T-cell (primary cell): ENCODE results near the gene SRSF4. TPM values are rescaled to one million over a fixed set of nuclear protein-coding genes. Genes with fewer than 3 reads are reported as not detected.
"Not testable (repeated sequence)": the region's sequence is repeated elsewhere in the genome, so short reads cannot be mapped to it uniquely, and the experiment has no call there.

Experiments
- ATAC-seq, 4 experiments: fragments of 200-7000 bp in 3 of 4; fragments of 150-1000 bp in 1 of 4; cut with Tn5 transposase; replicated peaks in 1 of 4; 1 replicate in 3 of 4; 2 replicates in 1 of 4; pipeline ENCODE4 v1.10.0; 2021; ENCODE audit warnings: moderate library complexity in 3 of 4, mild to moderate bottlenecking in 2 of 4, moderate number of reproducible peaks in 1 of 4
- CTCF ChIA-PET, 2 donors: fragments of 300-600 bp; sonication (Branson Sonifier 250); formaldehyde crosslinking; loops; one replicate each; lab custom pipeline; 2022; ENCODE audit warnings: antibody characterized with exemption in 2 of 2; lab: Charles Lee
- POLR2A ChIA-PET, 2 donors: fragments of 300-600 bp; sonication (Branson Sonifier 250); formaldehyde crosslinking; loops; one replicate each; lab custom pipeline; 2022; ENCODE audit warnings: antibody characterized with exemption in 2 of 2; lab: Charles Lee
- DNase-seq, 35 experiments: peaks; one replicate each; pipeline versions ENCODE4 v3.0.0 to v3.0.0-alpha.2; 2013 to 2023
- H3K27ac ChIP-seq: one replicate; pipeline ENCODE4 v1.5.1; 2013; ENCODE audit warnings: low read length
- H3K27me3 ChIP-seq, 2 experiments: replicated peaks in 1 of 2; 1 replicate in 1 of 2; 2 replicates in 1 of 2; pipeline versions ENCODE4 v1.6.1 to v1.7.0; 2013; ENCODE audit warnings: low read length in 1 of 2, mixed read lengths in 1 of 2; ENCODE audit not compliant: control insufficient read depth in 2 of 2, insufficient read depth in 2 of 2; ENCODE audit errors: extremely low read depth in 1 of 2
- H3K36me3 ChIP-seq, 2 donors: 1 replicate in 1 of 2; 2 replicates in 1 of 2; pipeline versions ENCODE4 v1.6.1 to v1.7.0; 2013; ENCODE audit warnings: low read length in 1 of 2; ENCODE audit not compliant: control insufficient read depth in 2 of 2, insufficient read depth in 1 of 2; ENCODE audit errors: extremely low read depth in 1 of 2
- H3K4me1 ChIP-seq, 2 experiments: 1 replicate in 1 of 2; 2 replicates in 1 of 2; pipeline versions ENCODE4 v1.6.1 to v1.7.0; 2013; ENCODE audit warnings: low read length in 2 of 2, mixed read lengths in 1 of 2; ENCODE audit not compliant: insufficient read depth in 2 of 2, control insufficient read depth in 1 of 2; ENCODE audit errors: extremely low read depth in 1 of 2
- H3K4me3 ChIP-seq, 2 donors: 1 replicate in 1 of 2; 2 replicates in 1 of 2; pipeline versions ENCODE4 v1.5.1 to v1.7.0; 2013; ENCODE audit warnings: mild to moderate bottlenecking in 2 of 2, low read length in 1 of 2, moderate library complexity in 1 of 2; ENCODE audit not compliant: control insufficient read depth in 1 of 2; ENCODE audit errors: extremely low read depth in 1 of 2
- H3K9me3 ChIP-seq: 2 replicates; pipeline ENCODE4 v1.7.0; 2013
- H3K27ac Mint-ChIP-seq, 2 donors: one replicate each; pipeline ENCODE4 v1.8.0; 2020 to 2021; ENCODE audit warnings: mild to moderate bottlenecking in 2 of 2, mixed read lengths in 2 of 2
- H3K27me3 Mint-ChIP-seq, 2 donors: one replicate each; pipeline ENCODE4 v1.8.0; 2021 to 2022; ENCODE audit warnings: mixed read lengths in 2 of 2
- H3K36me3 Mint-ChIP-seq: one replicate; pipeline ENCODE4 v1.8.0; 2021; ENCODE audit warnings: mixed read lengths
- H3K4me1 Mint-ChIP-seq, 3 donors: one replicate each; pipeline ENCODE4 v1.8.0; 2020 to 2022; ENCODE audit warnings: mixed read lengths in 3 of 3, mild to moderate bottlenecking in 1 of 3
- H3K4me3 Mint-ChIP-seq, 3 donors: one replicate each; pipeline ENCODE4 v1.8.0; 2020 to 2022; ENCODE audit warnings: mild to moderate bottlenecking in 3 of 3, mixed read lengths in 3 of 3, moderate library complexity in 3 of 3
- H3K9me3 Mint-ChIP-seq, 3 donors: one replicate each; pipeline ENCODE4 v1.8.0; 2020 to 2022; ENCODE audit warnings: mixed read lengths in 3 of 3
- WGBS: methylation state at CpG from one replicate; pipeline ENCODE4 v1.1.5; 2013; ENCODE audit warnings: missing lambda C conversion rate; ENCODE audit not compliant: insufficient coverage; 5-methylcytosine and 5-hydroxymethylcytosine counted together
- total RNA-seq, 35 experiments: library from RNA in 6 of 35; stranded (reverse) in 6 of 35; fragments of 120-200 nt in 1 of 35; gene quantifications; one replicate each; pipeline versions ENCODE4 v1.2.1 to v1.2.4 and lab custom pipeline; 2013 to 2026

Gene SRSF4
- total RNA-seq, 5 donors from 2014 or later (not counting 1 experiment from before 2014, with no cell fraction given) = 76.0 to 90.4 (median 78.9) TPM

- Mint-ChIP-seq H3K27ac (no peak overlapping the region), H3K27me3 (no peaks in the 10 kb centered on the region), H3K9me3 (no peaks in the 10 kb centered on the region), H3K36me3 (peaks cover 24% of the 10 kb centered on the region), H3K4me1 (no peaks in the 10 kb centered on the region), H3K4me3 (no peak overlapping the region)
- no peaks in the 10 kb centered on the region for H3K27me3 ChIP-seq
- POLR2A ChIA-PET = no interaction called here
- ATAC-seq = no peak
- WGBS = no CpG with 5 or more reads among the region's 2 CpGs
- no peak for DNase-seq
- no peak overlapping the region for H3K4me3 ChIP-seq
- peaks cover 0 to 21% of the 10 kb centered on the region in 2 donors for H3K36me3 ChIP-seq
- H3K9me3 ChIP-seq = no peaks in the 10 kb centered on the region
- CTCF ChIA-PET = interaction anchor here in 1 of 2 donors (0.5 kb wide), 1 partner anchor 409 kb away, joined by 3 read pairs; no protein-coding TSS in a partner anchor
- H3K4me1 ChIP-seq = no peaks in the 10 kb centered on the region
- H3K27ac ChIP-seq = no peak overlapping the region
Observed at GRCh38 chr1:29142714-29143113, 39.0 kb downstream of the SRSF4 start.

DNA sequence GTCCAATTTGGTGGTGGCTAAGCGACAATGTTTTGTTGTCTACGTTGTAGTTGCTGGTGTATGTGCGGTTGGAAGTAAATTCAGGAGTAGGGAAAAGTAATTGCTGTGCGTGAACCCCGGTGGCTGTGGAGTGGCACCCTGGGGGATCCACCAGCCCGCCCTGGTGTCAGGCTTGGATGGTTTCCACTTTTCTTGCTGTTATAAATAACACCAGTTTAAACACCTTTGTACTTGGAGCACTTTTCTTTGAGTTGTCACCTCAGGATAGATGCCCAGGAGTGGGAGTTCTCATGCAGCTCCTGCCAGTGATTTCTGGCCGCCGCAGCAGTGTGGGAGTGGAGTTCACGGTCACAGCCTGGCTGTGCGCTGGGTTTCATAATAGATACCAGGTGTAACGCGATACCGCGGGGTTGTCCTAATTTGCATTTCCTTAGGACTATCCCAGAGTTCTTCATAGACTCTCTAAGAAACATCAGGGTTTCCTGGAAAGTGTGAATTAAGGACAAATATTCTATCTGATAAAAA is 45.2 kb downstream of the SRSF4 start:
- Histone ChIP-seq H3K27ac (no peak overlapping the region), H3K4me1 (no peaks in the 10 kb centered on the region), H3K27me3 (peaks cover 0 to 22% of the 10 kb centered on the region in 2 experiments), H3K9me3 (no peaks in the 10 kb centered on the region), H3K36me3 (no peaks in the 10 kb centered on the region), H3K4me3 (no peak overlapping the region)
- DNase-seq = no peak
- Mint-ChIP-seq H3K9me3 (no peaks in the 10 kb centered on the region), H3K4me1 (peaks cover 0 to 5% (median 4%) of the 10 kb centered on the region in 3 donors), H3K27me3 (peaks cover 0 to 13% of the 10 kb centered on the region in 2 donors), H3K36me3 (no peaks in the 10 kb centered on the region), H3K27ac (no peak overlapping the region), H3K4me3 (no peak overlapping the region)
- WGBS = 100% methylated on average over 2 of the region's 14 CpGs
- POLR2A ChIA-PET = no interaction called here
- CTCF ChIA-PET = no interaction called here
- no peak for ATAC-seq

DNA sequence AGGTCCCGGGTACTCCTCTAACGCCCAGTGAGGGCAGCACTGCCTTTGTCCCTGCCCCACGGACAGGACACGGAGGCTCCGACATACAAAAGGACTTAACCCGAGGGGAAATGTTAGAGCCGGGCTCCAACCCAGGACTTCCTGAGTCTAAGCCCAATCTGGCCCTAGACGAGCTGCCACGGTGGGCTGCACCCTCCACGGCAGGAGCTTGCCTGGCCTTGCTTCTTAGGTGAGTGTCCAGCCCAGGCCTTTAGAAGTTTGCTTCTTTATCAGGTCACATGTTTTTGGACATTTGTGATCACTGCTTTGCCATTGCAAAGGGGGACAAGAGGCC is 47.0 kb downstream of the SRSF4 start:
- Histone ChIP-seq H3K27ac (no peak overlapping the region), H3K9me3 (no peaks in the 10 kb centered on the region), H3K4me1 (no peaks in the 10 kb centered on the region), H3K4me3 (no peak overlapping the region), H3K27me3 (peaks cover 0 to 26% of the 10 kb centered on the region in 2 experiments), H3K36me3 (no peaks in the 10 kb centered on the region)
- CTCF ChIA-PET = no interaction called here
- WGBS = 80% methylated on average over 10 of the region's 10 CpGs
- H3K27ac Mint-ChIP-seq = no peak overlapping the region
- ATAC-seq (no peak), DNase-seq (no peak)
- no peaks in the 10 kb centered on the region for H3K9me3 Mint-ChIP-seq
- H3K4me1 Mint-ChIP-seq = peaks cover 0 to 5% (median 4%) of the 10 kb centered on the region in 3 donors
- H3K36me3 Mint-ChIP-seq = no peaks in the 10 kb centered on the region
- POLR2A ChIA-PET = no interaction called here
- H3K4me3 Mint-ChIP-seq = peak overlapping the region in 1 of 3 donors; percentile 41
- H3K27me3 Mint-ChIP-seq = peaks cover 0 to 13% of the 10 kb centered on the region in 2 donors

- ATAC-seq = peak; percentile 32 to 51 (median 38)
- ChIA-PET CTCF (no interaction called here), POLR2A (no interaction called here)
- Mint-ChIP-seq H3K9me3 (no peaks in the 10 kb centered on the region), H3K36me3 (no peaks in the 10 kb centered on the region), H3K27ac (no peak overlapping the region), H3K27me3 (peaks cover 0 to 13% of the 10 kb centered on the region in 2 donors), H3K4me3 (peak overlapping the region; percentile 9 to 41 (median 30)), H3K4me1 (peaks cover 0 to 5% (median 4%) of the 10 kb centered on the region in 3 donors)
- Histone ChIP-seq H3K9me3 (no peaks in the 10 kb centered on the region), H3K27ac (no peak overlapping the region), H3K36me3 (no peaks in the 10 kb centered on the region), H3K4me3 (no peak overlapping the region), H3K4me1 (no peaks in the 10 kb centered on the region), H3K27me3 (peaks cover 0 to 27% of the 10 kb centered on the region in 2 experiments)
- DNase-seq = no peak
- WGBS = 61% methylated on average over 55 of the region's 55 CpGs
Observed at GRCh38 chr1:29133861-29134694, 47.6 kb downstream of the SRSF4 start.

DNA sequence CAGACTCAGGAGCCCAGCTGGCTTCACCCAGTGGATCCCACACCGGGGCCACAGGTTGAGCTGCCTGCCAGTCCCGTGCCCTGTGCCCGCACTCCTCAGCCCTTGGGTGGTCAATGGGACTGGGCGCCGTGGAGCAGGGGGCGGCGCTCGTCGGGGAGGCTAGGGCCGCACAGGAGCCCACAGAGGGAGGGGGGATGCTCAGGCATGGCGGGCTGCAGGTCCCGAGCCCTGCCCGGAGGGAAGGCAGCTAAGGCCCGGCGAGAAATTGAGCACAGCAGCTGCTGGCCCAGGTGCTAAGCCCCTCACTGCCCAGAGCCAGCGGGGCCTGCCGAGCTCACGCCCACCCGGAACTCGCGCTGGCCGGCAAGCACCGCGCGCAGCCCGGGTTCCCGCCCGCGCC is 50.6 kb downstream of the SRSF4 start:
- not testable (repeated sequence) for H3K36me3 Mint-ChIP-seq, H3K9me3 Mint-ChIP-seq, H3K9me3 ChIP-seq, DNase-seq, H3K4me1 ChIP-seq, H3K4me3 Mint-ChIP-seq, ATAC-seq, H3K4me1 Mint-ChIP-seq, H3K4me3 ChIP-seq, H3K27ac Mint-ChIP-seq, H3K27ac ChIP-seq, H3K36me3 ChIP-seq
- WGBS = 96% methylated on average over 19 of the region's 29 CpGs
- ChIA-PET CTCF (interaction anchor here in 1 of 2 donors (1.6 kb wide), 1 partner anchor 11 kb away, joined by 3 read pairs; no protein-coding TSS in a partner anchor), POLR2A (interaction anchor here in 1 of 2 donors (0.6 kb wide), 1 partner anchor 9 kb away, joined by 3 read pairs; no protein-coding TSS in a partner anchor)
- peaks cover 0 to 37% of the 10 kb centered on the region in 2 experiments for H3K27me3 ChIP-seq
- peaks cover 2 to 16% of the 10 kb centered on the region in 2 donors for H3K27me3 Mint-ChIP-seq

DNA sequence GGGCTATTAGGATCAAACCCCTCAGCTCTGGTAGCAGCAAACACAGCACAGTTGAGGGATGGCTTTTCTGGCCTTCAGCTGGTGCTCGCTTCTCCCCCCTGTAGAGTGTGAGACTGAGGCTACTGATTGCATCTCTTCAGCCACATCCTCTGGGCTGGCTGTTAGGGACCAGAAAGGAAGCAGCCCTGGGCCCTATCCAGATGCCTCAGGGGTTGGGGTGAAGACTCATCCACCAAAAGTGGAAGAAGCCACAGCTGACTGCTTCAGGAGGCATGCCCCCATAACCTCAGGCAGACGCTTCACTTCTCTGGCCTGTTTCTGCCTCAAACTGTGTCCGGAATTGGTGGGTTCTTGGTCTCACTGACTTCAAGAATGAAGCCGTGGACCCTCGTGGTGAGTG is 51.8 kb downstream of the SRSF4 start:
- no peaks in the 10 kb centered on the region for H3K9me3 Mint-ChIP-seq
- Histone ChIP-seq H3K27ac (no peak overlapping the region), H3K27me3 (peaks cover 0 to 46% of the 10 kb centered on the region in 2 experiments), H3K4me1 (peaks cover 0 to 2% of the 10 kb centered on the region in 2 experiments), H3K9me3 (no peaks in the 10 kb centered on the region), H3K4me3 (no peak overlapping the region), H3K36me3 (no peaks in the 10 kb centered on the region)
- ChIA-PET POLR2A (no interaction called here), CTCF (no interaction called here)
- ATAC-seq (no peak), DNase-seq (no peak)
- 66% methylated on average over 4 of the region's 5 CpGs for WGBS
- H3K27ac Mint-ChIP-seq = no peak overlapping the region
- no peaks in the 10 kb centered on the region for H3K36me3 Mint-ChIP-seq
- H3K27me3 Mint-ChIP-seq = peaks cover 11 to 26% of the 10 kb centered on the region in 2 donors
- peaks cover 3 to 15% (median 14%) of the 10 kb centered on the region in 3 donors for H3K4me1 Mint-ChIP-seq
- H3K4me3 Mint-ChIP-seq = no peak overlapping the region
